IMR-90 (cell line): ENCODE measurements around the gene CD34. TPM values are rescaled to one million over a fixed set of nuclear protein-coding genes. Genes with fewer than 3 reads are reported as not detected.

Experiments used
- ATAC-seq: fragments of 200-7000 bp; cut with Tn5 transposase; 2 replicates; pipeline ENCODE4 v1.9.1; 2020; ENCODE audit warnings: low read depth, mild to moderate bottlenecking, moderate library complexity
- BruUV-seq: library from RNA; stranded (reverse); fragments of 400-500 nt; replicated peaks from 2 replicates; lab custom pipeline; 2021; lab: Mats Ljungman, UMichigan
- CTCF ChIA-PET: fragments of 300-600 bp; formaldehyde crosslinking; extraction: SDS; loops from one replicate; lab custom pipeline; 2021; ENCODE audit warnings: antibody characterized with exemption; lab: Yijun Ruan, JAX
- POLR2A ChIA-PET: fragments of 300-600 bp; sonication (Branson Sonifier 250); formaldehyde crosslinking; loops from one replicate; lab custom pipeline; 2022; ENCODE audit warnings: antibody characterized with exemption; ENCODE audit not compliant: unreplicated experiment; lab: Charles Lee
- DNase-seq: peaks from one replicate; pipeline ENCODE4 v3.0.0; 2013
- H2AFZ ChIP-seq: replicated peaks from 2 replicates; pipeline ENCODE3; 2013; ENCODE audit warnings: low read length, mild to moderate bottlenecking; ENCODE audit not compliant: poor library complexity
- H2AK5ac ChIP-seq: 2 replicates; pipeline ENCODE4 v1.6.1; 2013; ENCODE audit warnings: low read depth, low read length, inconsistent platforms
- H2AK9ac ChIP-seq: replicated peaks from 2 replicates; pipeline ENCODE3; 2013; ENCODE audit warnings: mild to moderate bottlenecking, low read depth, low read length, moderate library complexity; ENCODE audit not compliant: poor library complexity
- H2BK120ac ChIP-seq: 2 replicates; pipeline ENCODE4 v1.6.1; 2013; ENCODE audit warnings: low read depth, low read length, inconsistent platforms
- H2BK15ac ChIP-seq: 3 replicates; pipeline ENCODE4 v1.6.1; 2013; ENCODE audit warnings: low read depth, low read length, inconsistent platforms
- H2BK20ac ChIP-seq: 2 replicates; pipeline ENCODE4 v1.6.1; 2013; ENCODE audit warnings: low read depth, mild to moderate bottlenecking, inconsistent platforms, low read length, moderate library complexity
- H2BK5ac ChIP-seq: 2 replicates; pipeline ENCODE4 v1.6.1; 2013; ENCODE audit warnings: mild to moderate bottlenecking, low read depth, low read length, inconsistent platforms; ENCODE audit not compliant: poor library complexity, severe bottlenecking
- H3K14ac ChIP-seq: replicated peaks from 2 replicates; pipeline ENCODE4 v1.6.1; 2013; ENCODE audit warnings: low read depth, low read length, inconsistent platforms
- H3K18ac ChIP-seq: 2 replicates; pipeline ENCODE4 v1.6.1; 2013; ENCODE audit warnings: low read depth, low read length, control low read depth
- H3K23ac ChIP-seq: 2 replicates; pipeline ENCODE4 v1.6.1; 2013; ENCODE audit warnings: low read depth, low read length, inconsistent platforms
- H3K27ac ChIP-seq: 2 replicates; pipeline ENCODE4 v1.5.1; 2013; ENCODE audit warnings: mild to moderate bottlenecking, control low read depth, low read length; ENCODE audit not compliant: insufficient read depth
- H3K27me3 ChIP-seq: 2 replicates; pipeline ENCODE4 v1.6.1; 2013; ENCODE audit warnings: low read length; ENCODE audit not compliant: control insufficient read depth, insufficient read depth
- H3K36me3 ChIP-seq: 2 replicates; pipeline ENCODE4 v1.6.1; 2013; ENCODE audit warnings: low read length, mixed read lengths; ENCODE audit not compliant: control insufficient read depth, insufficient read depth
- H3K4ac ChIP-seq: 2 replicates; pipeline ENCODE4 v1.6.1; 2013; ENCODE audit warnings: low read depth, low read length, inconsistent platforms
- H3K4me1 ChIP-seq: 2 replicates; pipeline ENCODE4 v1.6.1; 2013; ENCODE audit warnings: low read length, mixed read lengths; ENCODE audit not compliant: control insufficient read depth, insufficient read depth
- H3K4me2 ChIP-seq: 2 replicates; pipeline ENCODE4 v1.6.1; 2013; ENCODE audit warnings: low read depth, mild to moderate bottlenecking, control low read depth, low read length, moderate library complexity
- H3K4me3 ChIP-seq: 2 replicates; pipeline ENCODE4 v1.5.1; 2013; ENCODE audit warnings: low read depth, mild to moderate bottlenecking, control low read depth, low read length, moderate library complexity; ENCODE audit not compliant: insufficient read depth
- H3K56ac ChIP-seq: 2 replicates; pipeline ENCODE4 v1.6.1; 2013; ENCODE audit warnings: low read length, inconsistent platforms; ENCODE audit not compliant: insufficient read depth; ENCODE audit errors: extremely low read depth
- H3K79me1 ChIP-seq, 2 experiments: 2 replicates each; pipeline ENCODE4 v1.6.1; 2013; ENCODE audit warnings: low read length in 2 of 2, inconsistent platforms in 1 of 2, low read depth in 1 of 2
- H3K9ac ChIP-seq: 2 replicates; pipeline ENCODE4 v1.6.1; 2013; ENCODE audit warnings: low read depth, low read length, control low read depth
- H3K9me1 ChIP-seq: 2 replicates; pipeline ENCODE4 v1.6.1; 2013; ENCODE audit warnings: low read length, inconsistent platforms; ENCODE audit not compliant: insufficient read depth
- H3K9me3 ChIP-seq: 2 replicates; pipeline ENCODE4 v1.6.1; 2013; ENCODE audit warnings: low read length; ENCODE audit not compliant: control insufficient read depth, insufficient read depth
- H4K20me1 ChIP-seq: 2 replicates; pipeline ENCODE4 v1.6.1; 2013; ENCODE audit warnings: low read length, inconsistent platforms; ENCODE audit not compliant: insufficient read depth
- H4K5ac ChIP-seq: 2 replicates; pipeline ENCODE4 v1.6.1; 2013; ENCODE audit warnings: mild to moderate bottlenecking, low read depth, low read length, control low read depth
- H4K8ac ChIP-seq, 2 experiments: 2 replicates each; pipeline ENCODE4 v1.6.1; 2013; ENCODE audit warnings: low read depth in 2 of 2, low read length in 2 of 2, control low read depth in 1 of 2, inconsistent platforms in 1 of 2
- H4K91ac ChIP-seq: 2 replicates; pipeline ENCODE4 v1.6.1; 2013; ENCODE audit warnings: low read depth, low read length, inconsistent platforms; ENCODE audit not compliant: insufficient read depth
- BHLHE40 ChIP-seq: fragments of 150-350 bp; IDR thresholded peaks from 2 replicates; pipeline ENCODE4 v1.6.1; 2016; ENCODE audit warnings: mild to moderate bottlenecking, low read depth, low read length
- ELK1 ChIP-seq: fragments of 150-350 bp; IDR thresholded peaks from 2 replicates; pipeline ENCODE4 v1.6.1; 2016; ENCODE audit warnings: low read depth, mild to moderate bottlenecking, low read length, moderate library complexity, borderline replicate concordance
- MAFK ChIP-seq: IDR thresholded peaks from 2 replicates; pipeline ENCODE4 v1.6.1; 2012; ENCODE audit warnings: low read depth, low read length, improper control_type of control experiment
- POLR2A ChIP-seq: IDR thresholded peaks from 2 replicates; pipeline ENCODE4 v1.6.1; 2012; ENCODE audit warnings: mild to moderate bottlenecking, low read depth, low read length
- RAD21 ChIP-seq: IDR thresholded peaks from 2 replicates; pipeline ENCODE4 v1.6.1; 2012; ENCODE audit warnings: low read length, improper control_type of control experiment
- RCOR1 ChIP-seq: IDR thresholded peaks from 2 replicates; pipeline ENCODE4 v1.6.1; 2012; ENCODE audit warnings: mild to moderate bottlenecking, low read length, improper control_type of control experiment; ENCODE audit not compliant: insufficient replicate concordance
- RFX5 ChIP-seq: IDR thresholded peaks from 2 replicates; pipeline ENCODE4 v1.8.0; 2012; ENCODE audit warnings: low read depth, mild to moderate bottlenecking, low read length, moderate library complexity
- WGBS, 2 experiments: methylation state at CpG; one replicate each; pipeline versions ENCODE4 v1.1.5 to v1.1.7; 2013; ENCODE audit warnings: missing lambda C conversion rate in 2 of 2; ENCODE audit not compliant: insufficient read length in 1 of 2; ENCODE audit errors: extremely low coverage in 2 of 2; 5-methylcytosine and 5-hydroxymethylcytosine counted together
- dilution Hi-C: fragments of 300-500 bp; cut with HindIII; formaldehyde crosslinking; loops from one replicate; pipeline ENCODE4 v1.14.3; 2018; ENCODE audit warnings: low sequenced_read_pairs; ENCODE audit not compliant: unreplicated experiment
- in situ Hi-C: fragments of 300-500 bp; cut with MboI; formaldehyde crosslinking; loops from 3 replicates; pipeline ENCODE4 v1.14.3; 2019; ENCODE audit warnings: low sequenced_read_pairs, inconsistent platforms, mixed read lengths
- intact Hi-C: fragments of 100-400 bp; cut with micrococcal nuclease; formaldehyde crosslinking; loops from 2 replicates; pipeline ENCODE4 v1.10.0; 2022
- polyA plus RNA-seq, 3 experiments: library from polyadenylated mRNA; depleted of rRNA; stranded (reverse); fragments of >200 nt; gene quantifications; 2 replicates each; pipeline ENCODE4 v1.2.3, GENCODE V29; 2012; ENCODE audit warnings: low replicate concordance in 1 of 3
- total RNA-seq: library from RNA; depleted of rRNA; stranded (reverse); fragments of >200 nt; gene quantifications from 2 replicates; pipeline ENCODE4 v1.2.3, GENCODE V29; 2012

Gene CD34
- total and polyA plus RNA-seq, 2 of the 4 experiments (the other 2 are of a cell fraction), result 0.14 TPM; not detected in 1

DNA sequence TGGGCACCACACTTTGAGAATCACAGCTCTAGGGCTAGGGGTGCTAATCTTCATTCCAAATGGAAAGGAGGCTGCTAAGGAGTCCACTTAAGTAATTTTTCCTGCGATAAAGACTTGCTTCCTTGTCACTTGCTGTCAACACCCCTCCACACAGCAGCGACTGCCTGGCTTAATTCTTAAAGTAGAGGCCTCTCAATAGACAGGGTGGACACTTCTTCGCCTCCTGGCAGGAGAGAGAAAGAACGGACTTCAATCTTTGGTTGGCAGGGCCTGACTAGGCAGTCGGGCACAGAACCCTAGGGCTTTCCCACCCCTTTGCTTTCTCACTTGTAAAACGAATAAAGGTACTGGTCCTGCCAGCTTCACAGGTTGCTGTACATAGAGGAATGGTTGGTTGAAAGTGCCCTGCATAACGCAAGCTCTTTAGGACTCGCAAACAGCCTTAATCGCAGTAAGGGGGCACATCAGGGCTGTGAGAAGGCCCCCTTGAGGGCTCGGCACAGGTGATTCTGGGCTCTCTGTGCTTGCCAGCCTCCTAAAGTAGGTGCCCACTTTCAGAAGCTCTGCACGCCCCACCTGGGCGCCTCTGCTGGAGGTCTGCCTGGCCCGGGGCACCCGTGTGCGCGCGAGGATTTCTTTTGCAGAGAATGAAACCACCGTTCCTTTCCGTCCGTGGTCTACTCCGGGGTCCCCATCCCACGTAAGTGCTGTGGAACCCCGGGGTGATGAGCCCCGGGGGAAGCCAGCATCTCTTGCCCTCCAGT is 47.6 kb upstream of the CD34 start (continued):
- no peak for TF ChIP-seq ELK1
- no peak for TF ChIP-seq POLR2A

GRCh38 chr1:207956986-207957385 is 46.1 kb upstream of the CD34 start:
- Histone ChIP-seq H3K18ac (no peak overlapping the region), H4K91ac (no peak overlapping the region), H2BK15ac (no peak overlapping the region), H2BK5ac (no peak overlapping the region), H3K27ac (no peak overlapping the region), H4K5ac (no peak overlapping the region), H3K23ac (no peak overlapping the region), H3K9me1 (no peaks in the 10 kb centered on the region), H3K4ac (no peak overlapping the region), H3K9ac (no peak overlapping the region), H3K4me2 (no peak overlapping the region), H3K14ac (no peak overlapping the region), H2AFZ (no peak overlapping the region), H3K27me3 (peaks cover 44% of the 10 kb centered on the region), H3K36me3 (no peaks in the 10 kb centered on the region), H3K79me1 (no peaks in the 10 kb centered on the region), H2AK9ac (no peak overlapping the region), H4K20me1 (no peaks in the 10 kb centered on the region), H3K4me3 (no peak overlapping the region), H2AK5ac (no peak overlapping the region), H4K8ac (no peak overlapping the region), H2BK20ac (no peak overlapping the region), H3K4me1 (no peaks in the 10 kb centered on the region), H3K9me3 (peaks cover 2% of the 10 kb centered on the region; the same call in 1 of the 2 replicates), H2BK120ac (no peak overlapping the region), H3K56ac (no peak overlapping the region)
- intact Hi-C loops, result no loop called here
- no CpG with 5 or more reads among the region's 4 CpGs for WGBS, 2 experiments
- TF ChIP-seq RFX5 (no peak), MAFK (no peak), RCOR1 (no peak), ELK1 (no peak), RAD21 (no peak), BHLHE40 (no peak), POLR2A (no peak)
- ATAC-seq (no peak), DNase-seq (no peak)
- POLR2A ChIA-PET, result no interaction called here
- dilution Hi-C loops, result no loop called here
- BruUV-seq, result no TSS peak
- CTCF ChIA-PET, result interaction anchor here (0.6 kb wide), 1 partner anchor 72 kb away, joined by 4 read pairs; no protein-coding TSS in a partner anchor
- in situ Hi-C loops, result loop anchor here (5.0 kb wide), 1 partner anchor 75 kb away; no protein-coding TSS in a partner anchor
